Gastrocnemius medialis (tissue), 4 donors: ENCODE results near the gene DHX15.

Experiments used
- CTCF ChIP-seq, 5 experiments: fragments of 450-650 bp in 3 of 5; fragments of 200-600 bp in 2 of 5; sonication (generic) in 2 of 5; IDR thresholded peaks in 4 of 5; conservative IDR thresholded peaks in 1 of 5; 1 replicate in 4 of 5; 2 replicates in 1 of 5; pipeline ENCODE4 v1.5.1; 2016 to 2019; ENCODE audit warnings: antibody characterized with exemption in 5 of 5, mild to moderate bottlenecking in 3 of 5, moderate library complexity in 3 of 5
- POLR2A ChIP-seq, 2 donors: fragments of 450-650 bp; IDR thresholded peaks; one replicate each; pipeline ENCODE4 v1.6.1; 2017; ENCODE audit warnings: antibody characterized with exemption in 2 of 2, mild to moderate bottlenecking in 2 of 2, moderate library complexity in 2 of 2

DNA sequence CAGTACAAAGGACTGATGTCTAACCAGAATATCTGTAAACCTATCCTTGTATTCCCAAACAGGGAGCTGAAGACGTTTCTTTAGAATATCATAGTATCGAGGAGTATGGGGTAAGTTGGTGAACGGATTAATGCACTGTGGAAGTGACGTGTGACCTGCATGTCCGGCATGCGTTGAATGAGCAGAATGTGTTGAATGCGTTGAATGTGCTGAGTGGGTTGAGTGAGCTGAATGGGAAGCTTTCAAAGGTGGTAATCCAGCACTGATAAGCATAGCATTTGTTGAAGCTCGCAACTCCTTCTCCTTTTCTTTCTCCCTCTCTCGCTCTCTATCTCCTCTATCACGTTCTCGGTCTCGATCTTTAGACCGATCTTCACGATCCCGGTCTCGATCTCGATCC lies 8.1 kb downstream of the DHX15 start:
- TF ChIP-seq POLR2A (IDR thresholded peaks at IDR 0.05) (no peak), CTCF (IDR thresholded peaks at IDR 0.05 in 4 of 5, conservative IDR thresholded peaks at IDR 0.05 in 1 of 5) (no peak)
